ENCODE data around the gene POU2AF2. TPM values are rescaled to one million over a fixed set of nuclear protein-coding genes. Genes with fewer than 3 reads are reported as not detected.

Gene POU2AF2
- total RNA-seq, 4 donors from 2014 or later, result 0.78 to 4.2 (median 2.0) TPM

DNA sequence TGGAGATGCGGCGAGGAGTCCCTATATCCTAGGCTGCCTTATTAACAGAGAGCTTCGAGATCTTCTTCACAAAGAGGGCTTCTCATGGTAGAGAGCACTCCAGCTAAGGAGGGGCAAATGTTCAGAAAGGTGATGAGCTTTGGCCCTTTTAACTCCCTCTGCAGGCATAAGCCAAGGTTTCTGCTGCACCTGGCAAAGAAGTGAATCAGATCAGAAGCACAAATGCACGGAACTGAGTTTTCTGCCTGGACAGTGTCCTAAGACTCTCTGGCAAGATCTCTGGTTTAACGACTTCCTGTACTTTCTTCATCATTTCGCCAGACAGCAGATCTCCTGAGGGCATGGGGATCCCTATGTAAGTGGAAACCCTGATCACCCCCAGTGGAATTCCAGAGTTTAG lies 90.0 kb downstream of the POU2AF2 start:
- 63 to 70% methylated on average over 6 of the region's 6 CpGs for WGBS, 2 donors
- no peak for TF ChIP-seq EP300 (IDR thresholded peaks at IDR 0.05)
- H3K4me3 ChIP-seq, result no peak overlapping the region
- H3K4me1 ChIP-seq, result peaks cover 0 to 13% (median 3%) of the 10 kb centered on the region in 4 donors
- H3K9me3 ChIP-seq, result peaks cover 0 to 4% (median 2%) of the 10 kb centered on the region in 4 donors
- H3K27me3 ChIP-seq, result no peaks in the 10 kb centered on the region
- peak overlapping the region in 1 of 4 donors; percentile 13 for H3K27ac ChIP-seq
- DNase-seq (ENCODE audit: low spot score in 2 of 2), result no peak
- H3K36me3 ChIP-seq, result no peaks in the 10 kb centered on the region

Other genes starting within 250 kb of the POU2AF2 start
- gene POU2AF3, start 52.8 kb downstream of the POU2AF2 start, total RNA-seq, result 1 to 10 TPM in 3 of 4 donors, under 1 TPM in 1; 0.87 to 4.4 (median 2.3) TPM
- gene POU2AF1, start 133.6 kb downstream of the POU2AF2 start, total RNA-seq, result under 1 TPM in 1 of 4 donors, not detected in 3; 0.87 TPM

Data from tibial nerve (tissue), 4 donors.